Measurements from ENCODE around the gene IL36G. TPM values are rescaled to one million over a fixed set of nuclear protein-coding genes. Genes with fewer than 3 reads are reported as not detected.

Gene IL36G
- total RNA-seq, 1 donor = not detected

GRCh38 chr2:112994648-112995047 lies 16.8 kb downstream of the IL36G start:
- TF ChIP-seq CTCF (IDR thresholded peaks at IDR 0.05; ENCODE audit: insufficient read depth, low read depth, low read length) = no peak
- no peak for DNase-seq (ENCODE audit: low read depth)

GRCh38 chr2:112995346-112995920 lies 17.6 kb downstream of the IL36G start:
- TF ChIP-seq CTCF (IDR thresholded peaks at IDR 0.05; ENCODE audit: insufficient read depth, low read depth, low read length) = no peak
- no peak overlapping the region for H3K4me3 ChIP-seq (ENCODE audit: low read depth, low read length)
- no peak for DNase-seq (ENCODE audit: low read depth)

More at GRCh38 chr2:112994648-112995047, 16.8 kb downstream of the IL36G start:
- no peak overlapping the region for H3K4me3 ChIP-seq (ENCODE audit: low read depth, low read length)

GRCh38 chr2:112996635-112997034 lies 18.8 kb downstream of the IL36G start:
- H3K4me3 ChIP-seq (ENCODE audit: low read depth, low read length) = no peak overlapping the region
- no peak for DNase-seq (ENCODE audit: low read depth)
- TF ChIP-seq CTCF (IDR thresholded peaks at IDR 0.05; ENCODE audit: insufficient read depth, low read depth, low read length) = no peak

- no peak overlapping the region for H3K4me3 ChIP-seq (ENCODE audit: low read depth, low read length)
- no peak for TF ChIP-seq CTCF (IDR thresholded peaks at IDR 0.05; ENCODE audit: insufficient read depth, low read depth, low read length)
- no peak for DNase-seq (ENCODE audit: low read depth)
Measured at GRCh38 chr2:112997151-112997550, 19.3 kb downstream of the IL36G start.

- TF ChIP-seq CTCF (IDR thresholded peaks at IDR 0.05; ENCODE audit: insufficient read depth, low read depth, low read length) = no peak
- no peak for DNase-seq (ENCODE audit: low read depth)
- H3K4me3 ChIP-seq (ENCODE audit: low read depth, low read length) = no peak overlapping the region
Measured at GRCh38 chr2:113000436-113000835, 22.6 kb downstream of the IL36G start.

GRCh38 chr2:113002677-113003076 lies 24.9 kb downstream of the IL36G start:
- no peak for DNase-seq (ENCODE audit: low read depth)
- no peak for TF ChIP-seq CTCF (IDR thresholded peaks at IDR 0.05; ENCODE audit: insufficient read depth, low read depth, low read length)
- H3K4me3 ChIP-seq (ENCODE audit: low read depth, low read length) = no peak overlapping the region

GRCh38 chr2:113005030-113005509 lies 27.3 kb downstream of the IL36G start, which contains the start of gene IL36A:
Gene IL36A, plus strand, starts transcription at chr2:113005459. Its CDS starts 413 bp downstream, at chr2:113005872.
- H3K4me3 ChIP-seq (ENCODE audit: low read depth, low read length) = no peak within 1 kb of the TSS
- TF ChIP-seq CTCF (IDR thresholded peaks at IDR 0.05; ENCODE audit: insufficient read depth, low read depth, low read length) = no peak

More at GRCh38 chr2:113005030-113005509, 27.3 kb downstream of the IL36G start, which contains the start of gene IL36A:
- no peak for DNase-seq (ENCODE audit: low read depth)
